HG03442 (cell line): ENCODE data around the gene DGKB.

Experiments used
- ATAC-seq: cut with Tn5 transposase; IDR thresholded peaks from one replicate; pipeline ENCODE4 v1.9.1; 2021; ENCODE audit warnings: mild to moderate bottlenecking, moderate library complexity; ENCODE audit not compliant: unreplicated experiment

DGKB gene

GRCh38 chr7:14407246-14408015, 495.1 kb downstream of the DGKB start:
- no peak for ATAC-seq

GRCh38 chr7:14403587-14403986, 499.0 kb downstream of the DGKB start:
- ATAC-seq = no peak

GRCh38 chr7:14400271-14400670, 502.3 kb downstream of the DGKB start:
- no peak for ATAC-seq

GRCh38 chr7:14398526-14398925, 504.0 kb downstream of the DGKB start:
- no peak for ATAC-seq

- no peak for ATAC-seq
Observed at GRCh38 chr7:14395860-14396259, 506.7 kb downstream of the DGKB start.

- ATAC-seq = no peak
Observed at GRCh38 chr7:14394786-14395185, 507.8 kb downstream of the DGKB start.

- no peak for ATAC-seq
Observed at GRCh38 chr7:14389595-14389994, 513.0 kb downstream of the DGKB start.

GRCh38 chr7:14389181-14389591, 513.4 kb downstream of the DGKB start:
- ATAC-seq = no peak

- no peak for ATAC-seq
Observed at GRCh38 chr7:14385074-14385473, 517.5 kb downstream of the DGKB start.

GRCh38 chr7:14381936-14382335, 520.6 kb downstream of the DGKB start:
- no peak for ATAC-seq

- ATAC-seq = no peak
Observed at GRCh38 chr7:14381306-14381705, 521.2 kb downstream of the DGKB start.

GRCh38 chr7:14380881-14381280, 521.7 kb downstream of the DGKB start:
- ATAC-seq = no peak

- ATAC-seq = no peak
Observed at GRCh38 chr7:14377646-14378266, 524.8 kb downstream of the DGKB start.

GRCh38 chr7:14376711-14377110, 525.8 kb downstream of the DGKB start:
- no peak for ATAC-seq

- no peak for ATAC-seq
Observed at GRCh38 chr7:14375998-14376397, 526.6 kb downstream of the DGKB start.

- ATAC-seq = no peak
Observed at GRCh38 chr7:14374336-14374735, 528.2 kb downstream of the DGKB start.

GRCh38 chr7:14368285-14368684, 534.3 kb downstream of the DGKB start:
- no peak for ATAC-seq

- no peak for ATAC-seq
Observed at GRCh38 chr7:14351167-14351566, 551.4 kb downstream of the DGKB start.

GRCh38 chr7:14341200-14341775, 561.3 kb downstream of the DGKB start:
- no peak for ATAC-seq

- ATAC-seq = no peak
Observed at GRCh38 chr7:14340393-14341074, 562.0 kb downstream of the DGKB start.

GRCh38 chr7:14339861-14340260, 562.7 kb downstream of the DGKB start:
- no peak for ATAC-seq

- ATAC-seq = no peak
Observed at GRCh38 chr7:14336256-14336655, 566.3 kb downstream of the DGKB start.
